A172 (cell line): ENCODE data around the gene CD40LG. TPM values are rescaled to one million over a fixed set of nuclear protein-coding genes. Genes with fewer than 3 reads are reported as not detected.

Source experiments
- DNase-seq: peaks from one replicate; pipeline ENCODE4 v3.0.0-alpha.2; 2015; ENCODE audit warnings: low spot score
- total RNA-seq: library from RNA; depleted of rRNA; stranded (reverse); fragments of >200 nt; shearing (Covaris generic); gene quantifications from 2 replicates; pipeline ENCODE4 v1.2.3, GENCODE V29; 2014; rRNA removed

CD40LG gene
- total RNA-seq, result not detected in 2 replicates

GRCh38 chrX:136647677-136648360, at the start of gene CD40LG:
TSS of gene CD40LG (plus strand) at chrX:136648158. CDS start at chrX:136648249, 91 bp downstream.
- DNase-seq, result no peak

GRCh38 chrX:136598631-136599030, 49.3 kb upstream of the CD40LG start:
- no peak for DNase-seq

DNA sequence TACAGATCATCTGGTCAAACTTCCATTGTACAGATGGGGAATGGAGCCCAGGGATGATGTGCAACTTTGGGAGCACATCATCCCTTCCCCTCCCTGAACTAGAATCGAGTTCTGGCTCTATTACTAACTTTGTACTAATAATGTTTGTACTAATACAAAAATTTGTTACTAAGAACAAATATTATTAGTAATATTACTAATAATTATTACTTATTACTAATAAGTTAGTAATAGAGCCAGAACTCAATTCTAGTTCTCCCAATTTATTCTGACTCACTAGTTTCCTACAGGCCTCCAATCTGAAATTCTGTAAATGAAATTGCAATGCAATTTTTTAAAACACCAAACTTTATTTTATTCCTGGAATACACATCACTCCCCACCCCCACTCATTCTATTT, 47.9 kb upstream of the CD40LG start:
- DNase-seq, result no peak

DNA sequence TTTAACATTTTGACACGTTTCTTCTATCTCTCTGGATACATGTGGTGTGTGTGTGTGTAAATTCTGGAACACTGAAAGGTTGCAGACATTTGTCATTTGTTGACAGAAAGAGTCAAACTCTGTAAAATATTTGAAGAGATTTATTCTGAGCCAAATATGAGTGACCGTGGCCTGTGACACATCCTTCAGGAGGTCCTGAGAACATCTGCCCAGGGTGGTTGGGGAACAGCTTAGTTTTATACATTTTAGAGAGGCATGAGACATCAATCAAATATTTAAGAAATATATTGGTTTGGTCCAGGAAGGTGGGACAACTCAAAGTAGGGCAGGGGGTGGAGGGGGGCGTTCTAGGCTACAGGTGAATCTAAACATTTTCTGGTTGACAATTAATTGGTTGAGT, 40.7 kb upstream of the CD40LG start:
- DNase-seq, result no peak

- no peak for DNase-seq
Observed at GRCh38 chrX:136608295-136608933, 39.5 kb upstream of the CD40LG start.

DNA sequence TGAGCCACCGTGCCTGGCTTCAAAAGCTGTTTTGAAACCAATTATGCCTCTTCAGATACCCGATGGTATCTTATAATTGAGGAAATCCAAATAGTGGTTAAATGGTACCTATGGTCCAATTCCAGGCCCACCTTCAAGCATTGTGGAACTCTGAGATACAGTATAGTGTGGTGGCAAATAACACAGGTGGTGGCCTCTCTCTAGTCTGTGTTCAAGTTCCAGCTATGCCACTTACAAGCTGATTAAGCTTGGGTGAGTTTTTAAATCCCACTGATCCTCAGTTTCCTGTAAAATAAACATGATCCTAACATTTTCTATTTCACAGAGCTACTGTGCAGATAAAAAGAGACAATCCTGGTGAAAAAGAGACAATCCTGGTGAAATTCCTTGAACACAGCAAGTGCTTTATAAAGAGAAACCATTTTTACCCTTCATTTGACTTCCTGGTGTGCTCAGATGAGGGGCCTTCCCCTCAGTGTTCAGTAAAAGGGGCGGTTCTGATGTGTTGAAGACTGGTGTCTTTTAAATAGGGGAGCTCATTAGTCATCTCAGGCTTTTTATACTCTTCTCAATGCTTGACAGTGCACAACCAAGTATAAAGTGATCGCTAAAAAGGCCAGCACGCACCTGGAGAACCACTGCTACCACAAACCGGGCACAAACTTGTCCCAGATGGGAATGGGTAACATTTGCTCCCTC, 30.8 kb upstream of the CD40LG start:
- no peak for DNase-seq

DNA sequence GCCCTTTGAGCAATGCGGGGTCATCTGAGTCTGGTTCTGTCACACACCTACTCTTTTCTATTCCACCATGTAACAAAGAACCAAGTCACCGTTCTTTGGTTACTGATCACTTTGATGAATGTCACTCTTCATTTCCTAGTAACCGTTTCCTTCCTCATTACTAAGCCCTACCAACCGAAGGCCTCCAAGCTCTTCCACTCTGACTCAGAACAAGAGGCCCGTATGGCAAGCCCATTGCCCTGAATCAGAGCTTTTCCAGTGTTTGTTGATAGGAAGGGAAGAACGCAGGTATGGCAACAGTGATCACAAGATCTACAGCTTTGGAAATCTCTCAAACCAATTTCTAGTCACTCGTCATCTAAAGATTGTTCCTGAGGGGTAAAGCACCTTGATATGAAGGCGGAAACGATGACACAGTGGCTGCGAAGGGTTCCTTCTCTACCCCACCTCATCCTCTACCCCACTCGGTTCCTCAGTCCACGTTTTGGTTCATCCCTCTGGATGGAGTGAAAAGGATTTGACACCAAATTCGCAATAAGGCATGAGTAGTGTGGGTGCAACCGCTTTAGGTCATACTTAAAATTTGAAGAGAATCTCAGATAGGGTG, 28.0 kb upstream of the CD40LG start:
- DNase-seq, result no peak

DNA sequence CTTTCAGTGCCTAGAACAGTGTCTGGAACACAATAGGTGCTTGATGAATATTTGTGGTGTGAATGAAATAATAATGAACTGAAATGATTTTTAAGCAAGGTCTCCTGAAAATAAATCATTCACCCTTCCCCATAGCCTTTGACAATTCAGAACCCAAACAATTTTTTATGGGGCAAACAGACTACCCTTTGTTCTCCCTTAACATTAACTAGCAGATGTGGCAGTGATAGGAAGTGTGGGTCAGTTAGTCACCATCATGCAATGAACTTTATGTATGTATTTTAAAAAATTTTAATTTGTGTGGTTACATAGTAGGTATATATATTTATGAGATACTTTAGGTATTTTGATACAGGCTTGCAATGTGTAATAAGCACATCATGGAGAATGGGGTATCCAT, 27.2 kb upstream of the CD40LG start:
- DNase-seq, result no peak

DNA sequence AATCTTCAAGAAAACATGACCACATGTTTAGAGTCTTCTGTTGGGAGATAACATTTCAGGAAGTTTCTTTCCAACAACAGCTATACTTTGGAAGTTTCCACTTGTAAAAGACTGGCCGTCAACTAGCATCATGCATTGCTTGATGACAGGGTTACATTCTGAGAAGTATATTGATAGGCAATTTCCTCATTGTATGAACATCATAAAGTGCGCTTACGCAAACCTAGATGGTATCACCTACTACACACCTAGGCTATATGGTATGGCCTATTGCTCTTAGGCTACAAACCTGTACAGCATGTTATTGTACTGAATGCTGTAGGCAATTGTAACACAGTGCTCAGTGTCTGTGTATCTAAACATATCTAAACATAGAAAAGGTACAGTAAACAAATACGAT, 25.4 kb upstream of the CD40LG start:
- no peak for DNase-seq

DNA sequence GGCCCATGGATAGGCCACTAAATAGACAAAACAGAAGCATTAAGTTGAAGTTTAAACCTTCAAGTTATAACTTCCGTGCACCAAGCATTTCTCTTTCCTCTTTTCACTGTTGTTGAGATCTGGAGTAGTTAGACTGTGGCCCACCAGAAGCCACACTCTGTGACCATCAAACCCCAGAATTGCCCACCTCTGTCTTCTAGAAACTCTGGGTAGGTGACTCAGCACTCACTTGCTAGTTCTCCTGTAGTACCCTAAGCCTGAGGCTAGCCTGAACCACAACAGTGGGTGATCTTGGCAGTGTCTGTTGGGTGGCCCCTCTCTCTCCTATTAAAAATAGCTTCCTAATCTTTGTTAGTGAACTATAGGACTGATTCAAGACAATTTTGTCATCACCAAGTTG, 24.6 kb upstream of the CD40LG start:
- DNase-seq, result no peak

DNA sequence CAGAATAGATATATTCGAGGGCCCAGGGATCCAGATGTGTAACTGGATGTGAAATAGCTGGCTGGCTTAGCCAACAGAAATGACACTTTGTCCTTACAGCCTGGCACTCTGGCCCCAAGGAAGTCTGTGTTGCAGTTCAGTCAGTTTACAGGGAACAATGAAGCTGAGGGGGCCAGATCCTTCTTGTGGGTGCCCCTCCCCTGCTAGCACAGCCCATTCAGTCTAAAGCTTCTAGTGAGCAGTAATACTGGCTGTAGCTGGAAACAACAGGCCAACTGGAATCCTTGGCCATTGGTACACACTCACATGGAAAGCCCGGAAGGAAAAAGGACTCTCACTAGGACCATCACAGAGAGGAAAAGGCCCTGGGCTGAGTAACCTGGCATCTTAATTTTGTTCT, 22.7 kb upstream of the CD40LG start:
- no peak for DNase-seq

GRCh38 chrX:136626237-136626636, 21.7 kb upstream of the CD40LG start:
- DNase-seq, result no peak

DNA sequence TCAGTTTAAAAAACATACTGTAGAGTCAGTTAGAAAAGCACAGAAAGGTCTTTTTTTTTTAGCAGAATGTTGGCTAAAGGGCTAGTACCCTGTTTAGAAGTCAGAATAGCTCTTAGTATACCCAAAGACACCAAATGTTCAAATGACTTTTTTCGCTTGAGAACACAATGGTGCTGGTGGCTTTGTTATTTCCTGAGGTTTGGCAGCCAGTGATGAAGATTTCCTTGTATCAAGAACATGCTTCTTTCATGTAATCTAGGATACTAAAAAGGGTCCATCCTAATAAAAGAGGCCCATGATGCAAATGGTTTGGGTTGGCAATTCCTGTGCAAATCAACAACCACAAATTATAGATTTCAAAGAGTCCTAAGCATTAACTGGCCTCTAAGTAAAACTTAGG, 21.1 kb upstream of the CD40LG start:
- no peak for DNase-seq

GRCh38 chrX:136627409-136627808, 20.5 kb upstream of the CD40LG start:
- no peak for DNase-seq

- no peak for DNase-seq
Observed at GRCh38 chrX:136629084-136629750, 18.7 kb upstream of the CD40LG start.

DNA sequence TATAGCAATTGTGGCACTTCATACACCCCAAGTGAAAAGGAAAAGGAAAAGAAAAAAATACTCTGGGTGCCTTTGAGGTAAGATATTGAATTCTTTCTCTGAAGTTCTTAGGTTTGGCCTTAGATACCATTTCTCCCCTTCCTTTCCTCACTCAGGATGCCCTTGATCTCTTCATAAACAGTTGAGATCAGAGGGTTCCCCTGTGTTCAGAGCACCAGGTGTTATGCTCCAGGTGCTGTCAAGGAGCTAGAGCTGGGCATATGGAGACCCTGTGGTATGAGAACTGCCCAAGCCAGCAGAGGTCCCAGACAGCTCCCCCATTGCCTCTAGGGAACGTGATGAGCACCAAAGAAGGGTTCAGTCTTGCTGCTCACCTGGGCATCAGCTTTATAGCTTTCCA, 17.1 kb upstream of the CD40LG start:
- DNase-seq, result no peak

DNA sequence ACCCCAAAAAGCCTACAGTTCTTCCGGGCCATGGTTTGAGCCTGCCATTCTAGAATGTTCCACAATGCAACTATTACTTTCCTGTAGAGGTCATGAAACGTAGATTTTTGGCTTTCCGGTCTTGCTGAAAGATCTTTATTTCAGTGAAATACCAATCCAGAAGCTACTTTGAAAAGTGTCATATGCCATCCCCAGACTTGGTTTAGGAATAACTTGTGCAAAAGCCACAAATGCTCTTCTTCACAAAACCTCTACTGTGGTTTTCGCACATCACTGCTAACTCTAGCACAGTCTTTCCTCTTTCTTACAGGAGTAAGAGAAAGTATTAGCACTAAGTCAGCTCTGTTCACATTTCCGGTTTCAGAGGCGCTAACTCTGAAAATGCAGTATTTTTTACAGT, 12.7 kb upstream of the CD40LG start:
- no peak for DNase-seq

DNA sequence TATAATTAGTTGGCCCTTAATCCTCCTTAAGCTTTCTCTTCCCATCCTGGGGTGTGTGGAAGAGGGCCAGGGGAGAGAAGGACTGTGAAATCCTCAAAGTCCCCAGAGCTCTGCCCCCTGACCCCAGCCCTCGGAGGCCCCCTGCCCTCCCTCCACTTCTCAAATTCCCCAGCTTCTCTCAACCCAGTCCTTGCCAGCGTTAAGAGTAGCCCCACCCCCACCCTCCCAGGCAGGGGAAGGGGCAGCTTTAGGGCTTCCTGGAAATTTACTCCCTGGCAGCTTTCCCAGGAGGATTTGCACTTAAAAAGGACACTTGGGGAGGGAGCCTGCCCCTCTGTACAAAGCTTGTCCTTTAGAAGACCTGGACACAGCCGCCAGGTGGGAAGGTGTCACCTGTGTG, 11.8 kb upstream of the CD40LG start:
- DNase-seq, result no peak

GRCh38 chrX:136639506-136640176, 8.3 kb upstream of the CD40LG start:
- no peak for DNase-seq

GRCh38 chrX:136643243-136643642, 4.7 kb upstream of the CD40LG start:
- DNase-seq, result no peak

DNA sequence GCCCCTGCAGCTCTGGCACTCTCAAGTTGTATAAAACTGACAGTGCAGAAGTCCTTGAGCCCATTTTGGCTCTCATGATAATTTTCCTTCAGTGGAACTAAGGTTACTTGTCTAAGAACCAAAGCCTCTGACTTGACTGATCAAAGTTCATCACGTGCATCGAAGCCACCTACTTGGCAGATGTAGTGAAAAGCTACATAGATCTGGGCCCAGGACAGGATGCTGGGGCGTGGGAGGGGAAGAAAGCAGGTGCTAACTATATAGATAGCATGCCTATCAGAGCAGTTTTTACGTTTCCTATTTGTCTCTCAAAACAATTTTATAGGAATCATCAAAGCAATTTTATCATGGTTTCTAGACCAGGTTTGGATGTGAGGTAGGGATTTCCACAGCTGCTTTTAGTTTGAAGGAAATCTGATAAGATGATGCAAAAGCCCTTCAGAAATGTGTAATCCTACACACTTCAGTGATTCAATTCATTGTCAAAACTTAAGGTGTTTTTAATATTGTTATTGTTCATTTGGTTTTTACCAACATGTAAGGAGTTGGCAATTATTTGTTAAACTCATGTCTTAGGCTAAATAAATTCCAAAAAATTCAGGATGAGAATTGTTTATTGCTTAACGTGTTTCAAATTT, 1.2 kb upstream of the CD40LG start:
- no peak for DNase-seq
